OCI-M2 (cell line): Measurements from ENCODE around the gene FAM171A1.
"Not testable (repeated sequence)": the region's sequence is repeated elsewhere in the genome, so short reads cannot be mapped to it uniquely, and the experiment has no call there.

Experiments used
- DNase-seq: peaks from one replicate; lab custom pipeline; 2025; ENCODE audit not compliant: unreplicated experiment; lab: John Stamatoyannopoulos, UW

Gene FAM171A1

GRCh38 chr10:15293862-15294842 lies 76.9 kb downstream of the FAM171A1 start:
- no peak for DNase-seq

GRCh38 chr10:15290671-15291070 lies 80.4 kb downstream of the FAM171A1 start:
- no peak for DNase-seq

- no peak for DNase-seq
Measured at GRCh38 chr10:15290150-15290549, 80.9 kb downstream of the FAM171A1 start.

GRCh38 chr10:15280974-15281373 lies 90.1 kb downstream of the FAM171A1 start:
- DNase-seq: no peak

- no peak for DNase-seq
Measured at GRCh38 chr10:15280462-15280861, 90.6 kb downstream of the FAM171A1 start.

GRCh38 chr10:15279236-15279635 lies 91.9 kb downstream of the FAM171A1 start:
- DNase-seq: no peak

GRCh38 chr10:15278786-15279185 lies 92.3 kb downstream of the FAM171A1 start:
- DNase-seq: no peak

- DNase-seq: not testable (repeated sequence)
Measured at GRCh38 chr10:15276039-15276438, 95.0 kb downstream of the FAM171A1 start.

- DNase-seq: not testable (repeated sequence)
Measured at GRCh38 chr10:15269838-15270237, 101.3 kb downstream of the FAM171A1 start.

GRCh38 chr10:15267496-15267895 lies 103.6 kb downstream of the FAM171A1 start:
- DNase-seq: no peak

GRCh38 chr10:15266117-15266516 lies 105.0 kb downstream of the FAM171A1 start:
- DNase-seq: no peak

GRCh38 chr10:15265558-15265957 lies 105.5 kb downstream of the FAM171A1 start:
- no peak for DNase-seq

- DNase-seq: no peak
Measured at GRCh38 chr10:15265056-15265455, 106.0 kb downstream of the FAM171A1 start.

GRCh38 chr10:15263657-15264323 lies 107.3 kb downstream of the FAM171A1 start:
- DNase-seq: no peak

GRCh38 chr10:15262036-15262713 lies 108.9 kb downstream of the FAM171A1 start:
- DNase-seq: no peak

- no peak for DNase-seq
Measured at GRCh38 chr10:15259136-15259535, 112.0 kb downstream of the FAM171A1 start.

- no peak for DNase-seq
Measured at GRCh38 chr10:15258255-15258654, 112.8 kb downstream of the FAM171A1 start.

- DNase-seq: no peak
Measured at GRCh38 chr10:15255961-15256360, 115.1 kb downstream of the FAM171A1 start.

- no peak for DNase-seq
Measured at GRCh38 chr10:15254808-15255648, 116.1 kb downstream of the FAM171A1 start.

GRCh38 chr10:15253951-15254807 lies 116.9 kb downstream of the FAM171A1 start:
- no peak for DNase-seq
